Neural progenitor cell (in vitro differentiated cells): ENCODE data around the gene PLCB1.

ENCODE experiments used
- CTCF ChIP-seq: fragments of 200-600 bp; sonication (generic); IDR thresholded peaks from 2 replicates; pipeline ENCODE4 v1.5.1; 2017; ENCODE audit warnings: antibody characterized with exemption, mild to moderate bottlenecking
- EZH2 ChIP-seq: fragments of 200-600 bp; sonication (generic); IDR thresholded peaks from 2 replicates; pipeline ENCODE4 v1.6.1; 2017; ENCODE audit warnings: antibody characterized with exemption, mild to moderate bottlenecking, moderate library complexity
- EZH2phosphoT487 ChIP-seq: fragments of 200-600 bp; sonication (generic); IDR thresholded peaks from 2 replicates; pipeline ENCODE4 v1.6.1; 2017; ENCODE audit warnings: antibody characterized with exemption

- TF ChIP-seq CTCF (no peak), EZH2 (no peak), EZH2phosphoT487 (no peak)
Observed at GRCh38 chr20:8148501-8148900, 16.4 kb downstream of the PLCB1 start.
